Inferior parietal cortex (tissue), 1 donor: ENCODE results near the gene BMPR1B.

Experiments
- DNase-seq: peaks from one replicate; pipeline ENCODE4 v3.0.0-alpha.2; 2016; ENCODE audit errors: extremely low spot score

BMPR1B gene

DNA sequence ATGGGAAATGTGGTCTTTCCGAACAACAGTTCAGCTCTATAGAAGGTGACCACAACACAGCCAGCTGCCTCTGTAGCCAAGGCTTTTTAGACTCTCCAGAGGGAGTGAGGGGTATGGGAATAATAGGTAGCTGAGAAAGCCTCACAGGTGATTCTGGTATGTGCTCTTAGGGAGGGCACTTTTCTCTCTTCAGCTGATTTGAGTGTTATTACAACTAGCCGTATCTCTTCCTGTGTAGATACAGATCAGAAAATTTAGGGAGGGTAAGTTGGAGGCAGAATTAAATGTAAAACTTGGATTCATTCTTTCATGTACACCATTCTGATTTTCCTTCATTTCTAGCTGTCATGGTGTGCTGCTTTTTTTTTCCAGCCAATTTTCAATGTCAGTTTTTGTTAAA, 154.9 kb downstream of the BMPR1B start:
- no peak for DNase-seq

- DNase-seq, result no peak
These were observed 155.6 kb downstream of the BMPR1B start for GRCh38 chr4:94913316-94913715.

DNA sequence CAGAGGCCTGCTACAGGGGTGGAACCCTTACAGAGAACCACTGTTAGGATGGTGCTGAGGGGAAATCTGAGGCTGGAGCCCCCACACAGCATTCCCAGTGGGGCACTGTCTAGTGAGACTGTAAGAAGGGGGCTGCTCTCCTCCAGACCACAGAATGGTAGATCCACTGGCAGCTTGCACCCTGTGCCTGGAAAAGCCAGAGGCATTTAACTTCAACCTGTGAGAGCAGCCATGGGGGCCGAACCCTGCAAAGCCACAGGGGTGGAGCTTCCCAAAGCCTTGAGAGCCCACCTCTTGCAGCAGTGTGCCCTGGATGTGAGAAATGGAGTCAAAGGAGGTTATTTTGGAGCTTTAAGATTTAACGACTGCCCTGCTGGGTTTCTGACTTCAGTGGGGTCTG, 159.4 kb downstream of the BMPR1B start:
- DNase-seq, result no peak

DNA sequence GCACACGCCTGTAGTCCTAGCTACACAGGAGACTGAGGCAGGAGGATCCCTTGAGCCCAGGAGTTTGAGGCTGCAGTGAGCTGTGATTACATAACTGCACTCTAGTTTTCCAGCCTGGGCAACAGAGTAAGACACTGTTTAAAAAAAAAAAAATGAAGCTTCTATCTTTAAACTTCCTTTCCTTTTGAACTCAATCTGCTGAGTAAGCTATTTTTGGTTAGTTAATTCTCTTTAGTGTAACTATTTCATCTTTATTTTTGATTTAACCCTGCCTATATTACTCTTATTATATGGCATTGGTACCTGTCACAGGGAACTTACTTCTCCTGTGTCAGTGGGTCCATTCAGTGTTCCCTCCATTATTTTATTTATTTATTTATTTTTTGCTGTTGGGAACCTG, 160.8 kb downstream of the BMPR1B start:
- no peak for DNase-seq

DNA sequence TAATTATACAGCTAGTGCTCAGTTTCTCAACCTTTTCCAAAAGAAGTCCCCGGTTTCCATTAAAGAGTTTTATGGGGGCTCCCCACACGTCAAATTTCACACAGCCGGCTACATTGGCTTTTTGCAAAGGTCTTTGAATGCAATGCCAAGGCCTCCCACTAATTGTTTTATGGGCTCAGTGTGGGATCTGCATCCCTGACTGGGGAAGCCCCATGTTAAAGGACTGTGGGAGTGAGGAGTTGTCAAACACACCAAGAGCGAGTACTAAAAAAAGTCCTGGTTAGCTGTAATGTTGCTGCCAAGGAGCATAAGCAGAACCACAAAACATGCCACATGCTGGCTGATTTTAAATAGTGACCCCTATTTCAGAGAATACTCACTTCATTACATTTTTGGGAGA, 162.6 kb downstream of the BMPR1B start:
- DNase-seq, result no peak

DNA sequence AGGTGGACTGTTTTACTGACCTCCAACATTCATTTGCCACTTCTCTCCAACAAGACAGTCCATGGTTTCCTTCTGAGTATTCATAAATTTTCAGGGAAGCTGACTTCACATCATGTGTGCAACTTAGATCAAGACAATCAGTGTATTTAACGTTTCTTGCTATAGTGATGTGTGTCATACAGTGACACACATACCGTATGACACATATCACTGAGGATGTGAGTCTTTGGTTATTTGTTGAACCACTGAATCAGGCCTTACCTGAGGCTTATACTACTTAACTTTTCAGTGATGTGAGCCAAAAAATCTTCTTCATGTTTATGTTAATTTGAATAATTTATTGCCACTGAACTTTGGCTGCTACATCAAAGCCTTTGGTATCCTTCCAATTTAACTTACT, 166.8 kb downstream of the BMPR1B start:
- no peak for DNase-seq

DNA sequence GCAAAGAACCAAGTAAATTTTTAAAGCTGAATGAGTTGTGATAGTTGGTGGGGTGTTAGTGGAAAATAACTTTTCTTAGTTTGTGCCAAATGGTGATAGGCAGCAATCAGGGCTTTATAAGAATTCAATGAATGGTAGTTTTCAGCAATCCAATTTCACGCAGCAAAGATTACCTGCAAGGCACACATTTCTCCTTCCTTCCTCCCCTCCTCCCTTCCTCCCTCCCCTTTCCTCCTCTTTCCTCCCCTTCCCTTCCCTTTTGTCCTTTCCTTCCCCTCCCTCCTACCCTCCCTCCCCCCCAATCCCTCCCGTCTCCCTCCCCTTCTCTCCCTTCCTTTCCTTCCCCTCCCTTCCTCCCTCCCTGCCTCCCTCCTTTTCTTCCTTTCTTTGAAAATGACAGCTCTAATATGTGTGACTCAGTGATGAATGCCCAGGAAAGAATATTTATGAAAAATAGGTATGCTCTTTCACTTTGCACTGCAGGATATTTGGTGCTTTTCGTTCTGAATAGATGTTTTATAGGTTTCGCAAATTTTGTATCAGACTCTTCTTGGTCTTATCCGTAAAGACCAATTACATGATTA, 168.1 kb downstream of the BMPR1B start:
- no peak for DNase-seq

GRCh38 chr4:94926936-94927335, 169.2 kb downstream of the BMPR1B start:
- no peak for DNase-seq

DNA sequence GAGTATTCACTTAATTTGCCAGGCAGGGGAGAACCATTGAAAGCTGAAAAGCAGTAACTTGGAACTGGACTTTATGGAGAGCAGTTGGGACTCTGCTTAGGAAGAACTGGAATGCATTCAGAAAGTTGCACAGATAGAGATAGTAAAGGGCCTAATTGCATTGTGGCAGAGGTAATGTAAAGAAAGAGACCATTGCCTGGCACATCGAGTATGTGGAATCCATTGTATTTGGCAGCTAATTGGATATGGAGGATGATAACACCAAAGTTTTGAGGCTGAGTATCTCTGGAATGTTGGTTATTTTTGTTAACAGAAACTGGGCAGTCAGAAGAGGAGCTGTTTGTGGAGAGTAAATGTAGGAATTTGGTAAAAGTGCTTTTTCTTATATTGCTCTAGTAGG, 169.9 kb downstream of the BMPR1B start:
- DNase-seq, result no peak

- no peak for DNase-seq
These were observed 171.9 kb downstream of the BMPR1B start for GRCh38 chr4:94929696-94930095.

- no peak for DNase-seq
These were observed 173.9 kb downstream of the BMPR1B start for GRCh38 chr4:94931626-94932025.

- no peak for DNase-seq
These were observed 174.6 kb downstream of the BMPR1B start for GRCh38 chr4:94932366-94932765.

- DNase-seq, result no peak
These were observed 176.0 kb downstream of the BMPR1B start for GRCh38 chr4:94933799-94934198.

- no peak for DNase-seq
These were observed 176.4 kb downstream of the BMPR1B start for GRCh38 chr4:94934201-94934600.

DNA sequence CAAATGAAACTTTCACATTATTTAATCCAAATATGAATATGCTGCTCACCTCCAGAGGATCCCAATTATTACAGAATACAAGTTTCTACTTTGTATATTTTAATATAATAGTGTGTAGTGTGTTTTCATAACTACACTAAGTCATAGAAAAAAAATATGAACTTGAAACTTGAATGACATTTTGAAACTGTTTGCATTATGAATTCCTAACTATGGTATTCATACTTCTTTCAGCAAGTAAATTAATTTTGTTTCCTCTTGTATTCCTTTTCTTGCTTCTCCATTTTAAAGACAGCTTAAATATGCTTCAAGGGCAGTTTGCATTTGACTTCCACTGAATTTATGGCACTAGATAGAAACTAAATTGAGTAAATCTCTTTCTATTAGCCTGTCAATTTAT, 177.1 kb downstream of the BMPR1B start:
- DNase-seq, result no peak

DNA sequence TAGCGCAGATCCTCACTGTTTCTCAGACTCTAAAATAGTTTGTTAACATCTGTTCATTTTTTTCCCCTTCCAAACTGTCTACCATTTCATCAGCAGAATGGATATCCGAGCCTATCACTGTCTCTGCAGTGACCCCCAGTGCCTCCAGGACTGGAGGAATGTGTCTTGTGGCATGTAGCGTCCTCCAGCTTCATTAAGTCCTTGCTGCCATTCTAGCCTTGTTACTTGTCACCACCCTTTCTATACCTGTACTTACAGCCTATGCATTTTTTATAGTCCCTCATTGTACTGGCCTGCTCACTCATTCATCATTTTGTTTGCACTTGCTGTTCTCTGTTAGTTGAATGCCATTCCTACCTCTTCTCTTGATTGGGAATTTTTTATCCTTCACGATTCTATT, 179.1 kb downstream of the BMPR1B start:
- DNase-seq, result no peak

DNA sequence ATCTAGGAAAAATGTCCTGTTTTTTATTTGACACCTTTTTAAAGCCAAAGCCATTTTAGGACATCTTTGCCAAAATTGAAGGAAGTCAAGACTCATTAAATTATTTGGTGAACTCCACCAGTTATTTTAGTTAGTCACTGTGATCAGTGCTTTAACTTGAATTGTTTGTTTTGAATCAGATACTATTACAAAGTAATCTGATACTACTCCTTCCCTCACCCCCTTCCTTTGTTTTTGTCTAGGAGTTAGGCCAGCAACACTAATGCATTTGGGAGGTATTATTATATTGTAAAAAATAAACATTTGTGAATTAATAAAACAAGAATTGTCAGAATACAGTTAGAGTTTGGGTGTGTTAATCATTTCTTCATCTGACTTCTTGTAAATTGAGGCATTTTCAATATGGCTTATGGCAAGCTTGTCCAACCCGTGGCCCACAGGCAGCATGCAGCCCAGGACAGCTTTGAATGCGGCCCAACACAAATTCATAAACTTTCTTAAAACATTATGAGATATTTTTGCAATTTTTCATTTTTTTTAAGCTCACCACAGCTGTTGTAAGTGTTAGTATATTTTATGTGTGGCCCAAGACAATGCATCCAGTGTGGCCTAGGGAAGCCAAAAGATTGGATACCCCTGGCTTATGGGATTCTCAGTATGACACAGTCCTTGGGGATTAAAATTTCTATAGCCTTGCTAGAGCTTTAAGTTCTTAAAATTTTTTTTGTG, 182.2 kb downstream of the BMPR1B start:
- no peak for DNase-seq

GRCh38 chr4:94940520-94940908, 182.8 kb downstream of the BMPR1B start:
- DNase-seq, result no peak

- no peak for DNase-seq
These were observed 184.0 kb downstream of the BMPR1B start for GRCh38 chr4:94941706-94942105.

DNA sequence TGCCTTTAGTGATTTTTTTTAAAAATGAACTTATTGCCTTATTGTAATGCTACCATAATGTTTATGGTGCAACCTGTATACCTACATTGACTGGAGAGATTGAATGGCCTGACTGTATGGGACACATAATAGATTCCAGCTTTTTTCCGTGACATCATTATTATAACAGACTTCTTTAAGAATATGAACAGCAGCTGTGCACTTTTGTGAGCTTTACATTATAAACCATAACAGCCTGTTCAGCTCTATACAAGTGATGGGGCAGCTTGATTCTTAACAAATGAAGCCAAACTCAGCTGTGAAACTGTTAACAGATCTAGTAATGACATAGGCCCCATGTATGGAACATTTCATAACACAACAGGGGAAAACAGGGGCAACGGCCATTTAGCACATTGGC, 187.0 kb downstream of the BMPR1B start:
- DNase-seq, result no peak

DNA sequence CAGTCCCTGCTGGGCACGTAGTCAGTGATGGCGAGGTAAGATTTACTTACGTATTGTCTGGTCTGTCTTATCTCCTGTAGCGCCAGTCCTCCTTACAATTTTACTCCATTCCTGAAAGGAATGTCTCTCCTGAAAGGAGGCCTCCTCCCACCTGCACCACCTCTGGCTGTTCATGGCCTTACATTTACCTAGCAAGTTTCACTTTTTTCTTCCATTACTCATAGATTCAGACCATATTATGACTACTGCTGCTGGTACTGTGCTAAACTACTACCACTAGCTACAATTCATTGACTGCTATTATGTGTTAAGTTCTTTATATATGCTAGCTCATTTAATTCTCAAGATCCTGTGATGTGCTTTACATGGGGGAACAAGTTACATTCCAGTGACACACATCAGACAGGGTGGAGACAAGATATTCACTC, 189.9 kb downstream of the BMPR1B start:
- no peak for DNase-seq

DNA sequence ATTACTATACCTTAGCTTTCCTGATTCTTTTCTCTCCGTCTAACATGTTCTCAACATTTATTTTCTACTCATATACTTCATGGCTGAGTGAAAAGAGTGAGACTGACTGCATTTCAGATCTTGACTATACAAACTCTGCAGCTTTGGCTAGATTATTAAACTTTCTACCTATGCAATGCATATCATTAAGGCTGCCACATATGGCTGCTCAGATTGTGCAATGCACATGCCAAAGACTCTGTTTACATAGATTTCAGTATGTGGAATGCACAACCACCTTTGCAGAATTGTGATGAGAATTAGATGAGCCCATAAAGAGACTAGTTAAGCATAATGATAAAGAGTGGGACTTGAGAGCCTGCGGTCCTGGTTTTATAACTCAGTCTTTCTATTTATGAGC, 196.5 kb downstream of the BMPR1B start:
- no peak for DNase-seq

DNA sequence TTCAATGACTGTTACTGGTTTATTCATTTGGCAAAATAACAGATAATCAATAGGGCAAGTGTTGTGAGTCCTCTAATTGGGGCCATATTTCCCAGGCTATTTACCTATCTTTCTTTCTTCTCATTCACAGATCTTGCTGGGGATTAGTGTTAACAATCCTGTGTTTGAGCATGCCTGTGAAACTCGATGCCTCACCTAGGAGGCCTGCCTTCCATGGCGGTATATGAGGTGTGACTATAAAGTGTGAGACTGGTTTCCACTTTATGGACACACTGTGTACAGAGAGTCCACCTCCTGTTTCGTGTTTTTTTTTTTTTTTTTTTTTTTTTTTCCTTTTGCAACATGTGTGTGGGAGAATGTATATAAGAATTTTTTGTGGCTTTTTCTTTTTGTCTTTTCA, 199.3 kb downstream of the BMPR1B start:
- DNase-seq, result no peak

GRCh38 chr4:94959307-94959706, 201.6 kb downstream of the BMPR1B start:
- no peak for DNase-seq
